ENCODE data around the gene TAF8.

The TAF8 gene

DNA sequence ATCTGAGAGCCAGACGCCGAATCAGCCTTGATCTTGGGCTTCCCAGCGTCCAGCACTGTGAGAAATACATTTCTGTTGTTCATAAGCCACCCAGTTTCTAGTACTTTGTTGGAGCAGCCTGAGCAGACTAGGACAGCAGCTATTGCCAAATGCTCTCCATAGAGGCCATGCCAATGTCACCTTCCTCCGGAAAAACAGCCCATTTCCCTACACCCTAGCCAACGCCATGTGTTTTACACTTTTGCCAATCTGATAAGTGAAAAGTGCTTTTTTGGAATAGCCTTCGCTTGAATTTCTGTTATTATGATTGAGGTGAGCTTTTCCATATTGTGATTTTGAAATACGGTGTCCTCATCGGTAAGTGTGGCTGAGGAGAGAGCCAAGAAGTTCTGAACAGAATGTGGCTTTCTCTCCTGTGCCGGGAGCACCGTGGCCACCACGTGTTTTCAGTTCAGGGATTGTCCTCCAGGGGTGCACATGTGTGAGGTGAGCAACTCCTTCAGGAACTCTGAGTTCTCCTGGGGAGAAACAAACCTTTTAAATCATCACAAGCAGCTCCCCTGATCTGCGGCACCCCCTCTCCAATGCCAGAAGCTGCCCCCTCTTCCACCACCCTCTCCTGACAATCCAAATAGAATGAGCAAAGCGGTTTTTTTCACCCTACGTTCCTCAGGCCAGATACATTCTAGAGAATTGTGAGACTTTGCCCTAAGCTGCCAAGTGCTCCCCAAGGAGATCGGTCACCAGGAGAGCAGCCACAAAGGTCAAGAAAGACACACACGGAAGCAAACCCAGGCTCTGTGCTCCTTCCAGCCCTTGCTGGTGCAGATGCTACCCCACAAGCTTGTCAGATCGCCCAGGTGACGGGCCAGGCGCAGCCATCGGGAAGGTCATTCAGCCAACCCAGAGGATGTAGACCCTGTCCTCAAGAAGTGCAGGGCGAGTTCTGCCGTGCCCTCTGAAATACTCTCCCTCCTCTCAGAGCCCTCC, 36.0 kb downstream of the TAF8 start:
- DNase-seq (ENCODE audit: low read depth in 1 of 2, low spot score in 1 of 2) = no peak
- no peak for TF ChIP-seq SPI1 (IDR thresholded peaks at IDR 0.05; ENCODE audit: borderline replicate concordance, low read depth)
- peak; percentile 2 for TF ChIP-seq CTCF (IDR thresholded peaks at IDR 0.05; ENCODE audit: insufficient read depth, low read length)
- no peak for TF ChIP-seq GABPA (IDR thresholded peaks at IDR 0.05; ENCODE audit: low read depth)
- no peak for TF ChIP-seq POLR2AphosphoS5 (IDR thresholded peaks at IDR 0.05; ENCODE audit: low read depth)
- TF ChIP-seq, protein P1, sequence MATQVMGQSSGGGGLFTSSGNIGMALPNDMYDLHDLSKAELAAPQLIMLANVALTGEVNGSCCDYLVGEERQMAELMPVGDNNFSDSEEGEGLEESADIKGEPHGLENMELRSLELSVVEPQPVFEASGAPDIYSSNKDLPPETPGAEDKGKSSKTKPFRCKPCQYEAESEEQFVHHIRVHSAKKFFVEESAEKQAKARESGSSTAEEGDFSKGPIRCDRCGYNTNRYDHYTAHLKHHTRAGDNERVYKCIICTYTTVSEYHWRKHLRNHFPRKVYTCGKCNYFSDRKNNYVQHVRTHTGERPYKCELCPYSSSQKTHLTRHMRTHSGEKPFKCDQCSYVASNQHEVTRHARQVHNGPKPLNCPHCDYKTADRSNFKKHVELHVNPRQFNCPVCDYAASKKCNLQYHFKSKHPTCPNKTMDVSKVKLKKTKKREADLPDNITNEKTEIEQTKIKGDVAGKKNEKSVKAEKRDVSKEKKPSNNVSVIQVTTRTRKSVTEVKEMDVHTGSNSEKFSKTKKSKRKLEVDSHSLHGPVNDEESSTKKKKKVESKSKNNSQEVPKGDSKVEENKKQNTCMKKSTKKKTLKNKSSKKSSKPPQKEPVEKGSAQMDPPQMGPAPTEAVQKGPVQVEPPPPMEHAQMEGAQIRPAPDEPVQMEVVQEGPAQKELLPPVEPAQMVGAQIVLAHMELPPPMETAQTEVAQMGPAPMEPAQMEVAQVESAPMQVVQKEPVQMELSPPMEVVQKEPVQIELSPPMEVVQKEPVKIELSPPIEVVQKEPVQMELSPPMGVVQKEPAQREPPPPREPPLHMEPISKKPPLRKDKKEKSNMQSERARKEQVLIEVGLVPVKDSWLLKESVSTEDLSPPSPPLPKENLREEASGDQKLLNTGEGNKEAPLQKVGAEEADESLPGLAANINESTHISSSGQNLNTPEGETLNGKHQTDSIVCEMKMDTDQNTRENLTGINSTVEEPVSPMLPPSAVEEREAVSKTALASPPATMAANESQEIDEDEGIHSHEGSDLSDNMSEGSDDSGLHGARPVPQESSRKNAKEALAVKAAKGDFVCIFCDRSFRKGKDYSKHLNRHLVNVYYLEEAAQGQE (IDR thresholded peaks at IDR 0.05; ENCODE audit: insufficient replicate concordance, low read depth) = no peak
- Histone ChIP-seq H3K4me3 (replicated peaks; ENCODE audit: insufficient read depth, low read length) (no peak overlapping the region), H3K27me3 (ENCODE audit: insufficient read depth, poor library complexity, severe bottlenecking) (no peaks in the 10 kb centered on the region), H3K27ac (replicated peaks) (no peak overlapping the region)

DNA sequence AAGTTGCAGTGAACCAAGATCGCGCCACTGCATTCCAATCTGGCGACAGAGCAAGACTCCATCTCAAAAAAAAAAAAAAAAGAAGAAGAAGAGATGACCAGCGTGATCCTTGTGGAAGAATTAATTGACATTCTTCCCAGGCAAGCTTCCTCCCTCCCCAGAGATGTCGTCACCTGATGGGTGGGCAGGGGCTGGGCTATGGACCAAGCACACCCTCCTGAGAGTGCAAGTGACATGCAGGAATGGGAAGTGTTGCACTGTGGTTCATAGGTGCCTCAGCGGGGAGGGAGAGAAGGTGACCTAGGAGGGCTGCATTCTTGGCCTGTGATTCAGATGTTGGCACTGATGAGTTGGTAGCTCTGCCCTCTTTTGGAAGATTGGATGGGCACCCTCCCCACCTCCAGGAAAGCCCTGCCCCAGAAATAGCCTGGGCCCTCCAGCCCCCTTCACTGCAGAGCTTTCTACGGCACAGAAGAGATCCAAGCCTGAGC, 37.8 kb downstream of the TAF8 start:
- no peak overlapping the region for H3K27ac ChIP-seq (replicated peaks)
- no peak overlapping the region for H3K4me3 ChIP-seq (replicated peaks; ENCODE audit: insufficient read depth, low read length)
- no peaks in the 10 kb centered on the region for H3K27me3 ChIP-seq (ENCODE audit: insufficient read depth, poor library complexity, severe bottlenecking)
- DNase-seq (ENCODE audit: low read depth in 1 of 2, low spot score in 1 of 2) = no peak
- TF ChIP-seq POLR2AphosphoS5 (IDR thresholded peaks at IDR 0.05; ENCODE audit: low read depth) = no peak
- no peak for TF ChIP-seq CTCF (IDR thresholded peaks at IDR 0.05; ENCODE audit: insufficient read depth, low read length)
- TF ChIP-seq SPI1 (IDR thresholded peaks at IDR 0.05; ENCODE audit: borderline replicate concordance, low read depth) = no peak
- TF ChIP-seq, protein P1 (IDR thresholded peaks at IDR 0.05; ENCODE audit: insufficient replicate concordance, low read depth) = no peak
- no peak for TF ChIP-seq GABPA (IDR thresholded peaks at IDR 0.05; ENCODE audit: low read depth)

DNA sequence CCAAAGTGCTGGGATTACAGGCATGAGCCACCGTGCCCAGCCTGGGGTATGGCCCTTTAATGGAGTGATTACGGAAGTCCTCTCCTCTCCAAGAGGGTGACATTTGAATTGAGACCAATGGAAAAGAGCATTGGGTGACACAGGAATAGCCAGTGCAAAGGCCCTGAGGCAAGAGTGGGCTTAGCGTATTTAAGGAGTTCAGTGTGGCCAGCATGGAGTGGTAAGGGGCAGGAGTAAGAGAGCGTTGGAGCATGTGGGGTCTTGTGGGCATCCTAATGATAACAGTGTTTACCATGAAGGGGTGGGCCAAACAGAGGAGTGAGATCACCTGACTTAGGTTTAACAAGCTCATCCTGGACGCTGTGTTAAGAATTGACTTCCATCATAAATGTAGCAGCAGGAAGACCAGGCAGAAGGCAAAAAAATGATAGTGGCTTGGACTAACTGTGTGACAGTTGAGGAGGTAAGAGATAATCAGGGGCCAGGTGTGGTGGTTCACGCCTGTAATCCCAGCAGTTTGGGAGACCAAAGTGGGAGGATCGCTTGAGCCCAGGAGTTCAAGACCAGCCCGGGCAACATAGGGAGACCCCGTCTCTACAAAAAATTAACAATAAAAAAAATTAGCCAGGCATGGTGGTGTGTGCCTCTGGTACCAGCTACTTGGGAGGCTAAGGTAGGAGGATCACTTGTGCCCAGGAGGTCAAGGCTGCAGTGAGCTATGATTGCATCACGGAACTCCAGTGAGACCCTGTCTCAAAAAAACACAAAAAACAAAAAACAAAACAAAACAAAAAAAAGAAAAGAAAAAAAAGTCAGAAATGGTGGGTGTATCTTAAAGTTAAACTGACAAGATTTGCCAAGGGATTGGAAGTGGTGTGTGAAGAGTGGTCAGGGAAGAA, 40.7 kb downstream of the TAF8 start:
- no peaks in the 10 kb centered on the region for H3K27me3 ChIP-seq (ENCODE audit: insufficient read depth, poor library complexity, severe bottlenecking)
- no peak for TF ChIP-seq POLR2AphosphoS5 (IDR thresholded peaks at IDR 0.05; ENCODE audit: low read depth)
- no peak for TF ChIP-seq GABPA (IDR thresholded peaks at IDR 0.05; ENCODE audit: low read depth)
- no peak for TF ChIP-seq CTCF (IDR thresholded peaks at IDR 0.05; ENCODE audit: insufficient read depth, low read length)
- no peak for TF ChIP-seq SPI1 (IDR thresholded peaks at IDR 0.05; ENCODE audit: borderline replicate concordance, low read depth)
- TF ChIP-seq, protein P1 (IDR thresholded peaks at IDR 0.05; ENCODE audit: insufficient replicate concordance, low read depth) = no peak
- no peak overlapping the region for H3K27ac ChIP-seq (replicated peaks)
- DNase-seq (ENCODE audit: low read depth in 1 of 2, low spot score in 1 of 2) = no peak
- H3K4me3 ChIP-seq (replicated peaks; ENCODE audit: insufficient read depth, low read length) = no peak overlapping the region
